Right kidney (tissue), 1 donor: ENCODE data around the gene FAXDC2.
"Not testable (repeated sequence)": the region's sequence is repeated elsewhere in the genome, so short reads cannot be mapped to it uniquely, and the experiment has no call there.

Experiments used
- DNase-seq: peaks from one replicate; pipeline ENCODE4 v3.0.0-alpha.2; 2016

Gene FAXDC2

GRCh38 chr5:154832804-154833203 lies 17.6 kb downstream of the FAXDC2 start:
- not testable (repeated sequence) for DNase-seq

GRCh38 chr5:154831451-154831850 lies 19.0 kb downstream of the FAXDC2 start:
- no peak for DNase-seq

GRCh38 chr5:154830596-154830995 lies 19.8 kb downstream of the FAXDC2 start:
- no peak for DNase-seq

- DNase-seq, result no peak
Observed at GRCh38 chr5:154830219-154830595, 20.2 kb downstream of the FAXDC2 start.

GRCh38 chr5:154829589-154830218 lies 20.7 kb downstream of the FAXDC2 start:
- DNase-seq, result no peak

- DNase-seq, result no peak
Observed at GRCh38 chr5:154829181-154829588, 21.2 kb downstream of the FAXDC2 start.

GRCh38 chr5:154824070-154824469 lies 26.3 kb downstream of the FAXDC2 start:
- DNase-seq, result no peak

- no peak for DNase-seq
Observed at GRCh38 chr5:154823605-154824004, 26.8 kb downstream of the FAXDC2 start.

- DNase-seq, result not testable (repeated sequence)
Observed at GRCh38 chr5:154822896-154823295, 27.5 kb downstream of the FAXDC2 start.

GRCh38 chr5:154820383-154820782 lies 30.0 kb downstream of the FAXDC2 start:
- DNase-seq, result no peak

GRCh38 chr5:154819546-154819945 lies 30.9 kb downstream of the FAXDC2 start:
- no peak for DNase-seq

GRCh38 chr5:154818471-154819116 lies 31.8 kb downstream of the FAXDC2 start:
- no peak for DNase-seq

- DNase-seq, result no peak
Observed at GRCh38 chr5:154817815-154818214, 32.6 kb downstream of the FAXDC2 start.

- DNase-seq, result no peak
Observed at GRCh38 chr5:154816891-154817492, 33.4 kb downstream of the FAXDC2 start.

- DNase-seq, result no peak
Observed at GRCh38 chr5:154815684-154816247, 34.6 kb downstream of the FAXDC2 start.

- no peak for DNase-seq
Observed at GRCh38 chr5:154815025-154815424, 35.4 kb downstream of the FAXDC2 start.

- DNase-seq, result no peak
Observed at GRCh38 chr5:154813736-154814135, 36.7 kb downstream of the FAXDC2 start.

GRCh38 chr5:154813158-154813557 lies 37.2 kb downstream of the FAXDC2 start:
- no peak for DNase-seq

GRCh38 chr5:154811653-154812465 lies 38.5 kb downstream of the FAXDC2 start:
- DNase-seq, result no peak

- DNase-seq, result no peak
Observed at GRCh38 chr5:154811239-154811638, 39.2 kb downstream of the FAXDC2 start.

- DNase-seq, result no peak
Observed at GRCh38 chr5:154806176-154806575, 44.2 kb downstream of the FAXDC2 start.

GRCh38 chr5:154802050-154802449 lies 48.4 kb downstream of the FAXDC2 start:
- DNase-seq, result no peak

- no peak for DNase-seq
Observed at GRCh38 chr5:154801083-154801482, 49.3 kb downstream of the FAXDC2 start.
